Measurements from ENCODE around the gene TOMT.

The TOMT gene

DNA sequence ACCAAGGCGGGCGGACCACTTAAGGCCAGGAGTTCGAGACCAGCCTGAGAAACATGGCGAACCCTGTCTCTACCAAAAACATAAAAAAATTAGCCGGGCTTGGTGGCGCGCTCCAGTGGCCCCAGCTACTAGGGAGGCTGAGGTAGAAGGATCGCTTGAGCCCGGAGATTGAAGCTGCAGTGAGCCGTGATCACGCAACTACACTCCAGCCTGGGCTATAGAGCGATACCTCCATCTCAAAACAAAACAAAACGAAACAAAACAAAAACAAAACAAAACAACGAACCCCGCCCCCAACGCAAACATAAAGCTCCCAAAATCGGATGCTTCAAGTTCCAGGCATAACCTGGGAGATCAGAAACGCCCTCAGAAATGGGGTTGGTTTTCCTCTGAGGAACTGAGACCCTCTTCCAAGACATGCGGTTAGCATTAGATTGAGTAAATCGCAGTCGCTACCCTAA, 24.5 kb upstream of the TOMT start:
- Histone ChIP-seq H3K36me3 (ENCODE audit: insufficient read depth, low read length) (0 out of 2 replicates have a peak, but pooled peaks cover 5% of the 10 kb centered on the region), H3K4me1 (ENCODE audit: insufficient read depth, low read length, severe bottlenecking) (peaks cover 40% of the 10 kb centered on the region), H3F3A (ENCODE audit: insufficient read depth, low read length) (no peaks in the 10 kb centered on the region), H3K9me2 (ENCODE audit: low read depth, low read length) (no peaks in the 10 kb centered on the region), H4K20me1 (ENCODE audit: insufficient read depth, low read length) (no peaks in the 10 kb centered on the region), H3K27ac (ENCODE audit: low read depth, low read length, poor library complexity, severe bottlenecking) (peak overlapping the region; percentile 44), H3K9ac (ENCODE audit: low read length) (peak overlapping the region; percentile 64), H2AFZ (ENCODE audit: low read length) (no peak overlapping the region), H3K4me3 (ENCODE audit: low read depth, low read length, poor library complexity, severe bottlenecking) (peak overlapping the region; percentile 83), H3K79me2 (ENCODE audit: insufficient read depth, low read length) (peaks cover 37% of the 10 kb centered on the region), H3K4me2 (ENCODE audit: low read length) (peak overlapping the region; percentile 68), H3K27me3 (ENCODE audit: insufficient read depth, low read length) (no peaks in the 10 kb centered on the region), H3K9me3 (ENCODE audit: low read length) (no peaks in the 10 kb centered on the region)
- TF ChIP-seq EZH2 (IDR thresholded peaks at IDR 0.05; ENCODE audit: borderline replicate concordance, low read length): no peak
- TF ChIP-seq, protein P1, sequence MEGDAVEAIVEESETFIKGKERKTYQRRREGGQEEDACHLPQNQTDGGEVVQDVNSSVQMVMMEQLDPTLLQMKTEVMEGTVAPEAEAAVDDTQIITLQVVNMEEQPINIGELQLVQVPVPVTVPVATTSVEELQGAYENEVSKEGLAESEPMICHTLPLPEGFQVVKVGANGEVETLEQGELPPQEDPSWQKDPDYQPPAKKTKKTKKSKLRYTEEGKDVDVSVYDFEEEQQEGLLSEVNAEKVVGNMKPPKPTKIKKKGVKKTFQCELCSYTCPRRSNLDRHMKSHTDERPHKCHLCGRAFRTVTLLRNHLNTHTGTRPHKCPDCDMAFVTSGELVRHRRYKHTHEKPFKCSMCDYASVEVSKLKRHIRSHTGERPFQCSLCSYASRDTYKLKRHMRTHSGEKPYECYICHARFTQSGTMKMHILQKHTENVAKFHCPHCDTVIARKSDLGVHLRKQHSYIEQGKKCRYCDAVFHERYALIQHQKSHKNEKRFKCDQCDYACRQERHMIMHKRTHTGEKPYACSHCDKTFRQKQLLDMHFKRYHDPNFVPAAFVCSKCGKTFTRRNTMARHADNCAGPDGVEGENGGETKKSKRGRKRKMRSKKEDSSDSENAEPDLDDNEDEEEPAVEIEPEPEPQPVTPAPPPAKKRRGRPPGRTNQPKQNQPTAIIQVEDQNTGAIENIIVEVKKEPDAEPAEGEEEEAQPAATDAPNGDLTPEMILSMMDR (IDR thresholded peaks at IDR 0.05; ENCODE audit: low read length): no peak

DNA sequence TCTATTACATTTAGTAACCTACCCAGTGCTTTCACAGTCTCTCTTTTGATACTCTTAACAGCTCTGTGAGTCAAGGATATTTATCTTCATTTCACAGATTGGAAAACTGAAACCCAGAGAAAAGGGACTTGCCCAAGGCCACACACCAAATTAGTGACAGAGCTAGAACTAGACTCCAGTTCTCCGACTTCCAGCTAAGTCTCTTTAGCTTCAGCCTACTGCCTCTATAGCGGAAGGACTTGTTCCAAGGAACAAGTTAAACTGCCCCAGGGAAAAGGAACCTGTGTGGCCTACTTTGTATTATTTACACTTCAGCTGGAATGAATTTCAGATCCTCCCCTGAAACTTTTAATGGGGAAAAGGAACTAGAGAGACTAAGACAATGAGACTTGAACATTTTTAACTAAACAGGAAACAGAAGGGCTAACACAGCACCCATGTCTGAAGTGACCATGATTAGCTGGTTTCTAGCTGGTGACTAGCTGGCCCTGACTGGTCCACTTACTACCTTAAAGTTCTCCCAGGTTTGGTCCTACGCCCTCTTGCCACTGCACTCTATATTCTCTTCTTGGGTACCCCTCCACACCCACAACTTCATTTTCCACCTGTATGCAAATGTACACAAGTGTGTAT, 23.8 kb upstream of the TOMT start:
- H3K27me3 ChIP-seq (ENCODE audit: insufficient read depth, low read length): no peaks in the 10 kb centered on the region
- peak overlapping the region; percentile 68 for H3K4me2 ChIP-seq (ENCODE audit: low read length)
- H3K9me3 ChIP-seq (ENCODE audit: low read length): no peaks in the 10 kb centered on the region
- peaks cover 30% of the 10 kb centered on the region for H3K79me2 ChIP-seq (ENCODE audit: insufficient read depth, low read length)
- peaks cover 35% of the 10 kb centered on the region for H3K4me1 ChIP-seq (ENCODE audit: insufficient read depth, low read length, severe bottlenecking)
- H3K4me3 ChIP-seq (ENCODE audit: low read depth, low read length, poor library complexity, severe bottlenecking): peak overlapping the region; percentile 83
- no peaks in the 10 kb centered on the region for H3K36me3 ChIP-seq (ENCODE audit: insufficient read depth, low read length)
- no peak overlapping the region for H2AFZ ChIP-seq (ENCODE audit: low read length)
- peak overlapping the region; percentile 44 for H3K27ac ChIP-seq (ENCODE audit: low read depth, low read length, poor library complexity, severe bottlenecking)
- no peaks in the 10 kb centered on the region for H4K20me1 ChIP-seq (ENCODE audit: insufficient read depth, low read length)
- H3K9ac ChIP-seq (ENCODE audit: low read length): peak overlapping the region; percentile 64; the same call in 1 of the 2 replicates
- H3F3A ChIP-seq (ENCODE audit: insufficient read depth, low read length): no peaks in the 10 kb centered on the region
- no peaks in the 10 kb centered on the region for H3K9me2 ChIP-seq (ENCODE audit: low read depth, low read length)
- TF ChIP-seq, protein P1 (IDR thresholded peaks at IDR 0.05; ENCODE audit: low read length): no peak
- TF ChIP-seq EZH2 (IDR thresholded peaks at IDR 0.05; ENCODE audit: borderline replicate concordance, low read length): no peak

DNA sequence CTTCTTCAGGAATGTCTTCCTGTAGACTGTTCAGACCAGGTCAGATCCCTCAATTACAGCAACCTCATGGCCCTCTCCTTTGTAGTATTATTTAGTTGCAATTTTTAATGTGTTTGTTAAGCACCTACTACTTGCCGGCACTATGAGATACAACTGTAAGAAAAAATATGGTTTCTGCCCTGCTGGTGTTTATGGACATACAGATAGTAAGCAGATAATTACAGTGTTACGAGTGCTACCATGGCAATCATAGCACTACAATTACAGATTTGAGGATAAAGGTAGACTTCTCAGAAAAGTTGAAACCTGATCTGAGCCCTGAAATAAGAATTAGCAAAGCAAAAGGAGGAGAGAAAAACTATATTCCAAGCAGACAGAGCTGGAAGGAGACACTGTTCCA, 22.3 kb upstream of the TOMT start:
- H3K4me1 ChIP-seq (ENCODE audit: insufficient read depth, low read length, severe bottlenecking): peaks cover 22% of the 10 kb centered on the region
- no peak overlapping the region for H3K27ac ChIP-seq (ENCODE audit: low read depth, low read length, poor library complexity, severe bottlenecking)
- H2AFZ ChIP-seq (ENCODE audit: low read length): no peak overlapping the region
- no peaks in the 10 kb centered on the region for H3K9me2 ChIP-seq (ENCODE audit: low read depth, low read length)
- no peak overlapping the region for H3K4me2 ChIP-seq (ENCODE audit: low read length)
- H4K20me1 ChIP-seq (ENCODE audit: insufficient read depth, low read length): no peaks in the 10 kb centered on the region
- no peak overlapping the region for H3K9ac ChIP-seq (ENCODE audit: low read length)
- TF ChIP-seq EZH2 (IDR thresholded peaks at IDR 0.05; ENCODE audit: borderline replicate concordance, low read length): no peak
- TF ChIP-seq, protein P1 (IDR thresholded peaks at IDR 0.05; ENCODE audit: low read length): no peak
- peaks cover 7% of the 10 kb centered on the region; the same call in 1 of the 2 replicates for H3K36me3 ChIP-seq (ENCODE audit: insufficient read depth, low read length)
- no peaks in the 10 kb centered on the region for H3K9me3 ChIP-seq (ENCODE audit: low read length)
- peaks cover 16% of the 10 kb centered on the region for H3K79me2 ChIP-seq (ENCODE audit: insufficient read depth, low read length)
- no peaks in the 10 kb centered on the region for H3K27me3 ChIP-seq (ENCODE audit: insufficient read depth, low read length)
- no peak overlapping the region for H3K4me3 ChIP-seq (ENCODE audit: low read depth, low read length, poor library complexity, severe bottlenecking)
- H3F3A ChIP-seq (ENCODE audit: insufficient read depth, low read length): no peaks in the 10 kb centered on the region

Data from OCI-LY1 (cell line).